CD14-positive monocyte (primary cell): ENCODE data around the gene GABBR2. TPM values are rescaled to one million over a fixed set of nuclear protein-coding genes. Genes with fewer than 3 reads are reported as not detected.
A peak's percentile ranks its signal among the peaks of the same experiment; 100 is the strongest.

Experiments used
- DNase-seq, 3 donors: peaks; one replicate each; pipeline ENCODE4 v3.0.0-alpha.2; 2011 to 2022
- H2AFZ ChIP-seq: 2 replicates; pipeline ENCODE4 v1.6.0; 2012; ENCODE audit warnings: mild to moderate bottlenecking, low read depth, low read length, inconsistent platforms; ENCODE audit not compliant: insufficient read depth, poor library complexity, severe bottlenecking
- H3K27ac ChIP-seq, 2 donors: 1 replicate in 1 of 2; 2 replicates in 1 of 2; pipeline ENCODE4 v1.5.1; 2012 to 2013; ENCODE audit warnings: low read length in 2 of 2, control low read depth in 1 of 2, inconsistent platforms in 1 of 2, low read depth in 1 of 2, mild to moderate bottlenecking in 1 of 2
- H3K27me3 ChIP-seq, 2 donors: one replicate each; pipeline versions ENCODE4 v1.6.0 to v1.6.1; 2011 to 2013; ENCODE audit warnings: low read length in 2 of 2; ENCODE audit not compliant: control insufficient read depth in 2 of 2, insufficient read depth in 2 of 2
- H3K36me3 ChIP-seq, 2 donors: replicated peaks in 1 of 2; 1 replicate in 1 of 2; 2 replicates in 1 of 2; pipeline versions ENCODE4 v1.5.1 to v1.6.1; 2012 to 2013; ENCODE audit warnings: low read length in 2 of 2, control low read depth in 1 of 2, inconsistent platforms in 1 of 2, mild to moderate bottlenecking in 1 of 2; ENCODE audit not compliant: insufficient read depth in 2 of 2, control insufficient read depth in 1 of 2
- H3K4me1 ChIP-seq, 2 donors: 1 replicate in 1 of 2; 2 replicates in 1 of 2; pipeline versions ENCODE4 v1.5.1 to v1.6.1; 2012 to 2013; ENCODE audit warnings: low read length in 2 of 2, control low read depth in 1 of 2, inconsistent platforms in 1 of 2, mild to moderate bottlenecking in 1 of 2, moderate library complexity in 1 of 2; ENCODE audit not compliant: insufficient read depth in 2 of 2, control insufficient read depth in 1 of 2
- H3K4me2 ChIP-seq: replicated peaks from 2 replicates; pipeline ENCODE3; 2012; ENCODE audit warnings: low read length, moderate library complexity, mild to moderate bottlenecking; ENCODE audit not compliant: poor library complexity, severe bottlenecking; ENCODE audit errors: extremely low read depth
- H3K4me3 ChIP-seq, 3 experiments: fragments of 200-600 bp in 1 of 3; sonication (generic) in 1 of 3; replicated peaks in 1 of 3; 1 replicate in 2 of 3; 2 replicates in 1 of 3; pipeline ENCODE4 v1.5.1; 2011 to 2013; ENCODE audit warnings: low read length in 3 of 3, mild to moderate bottlenecking in 3 of 3, control low read depth in 2 of 3, low read depth in 2 of 3, inconsistent platforms in 1 of 3, moderate library complexity in 1 of 3
- H3K79me2 ChIP-seq: 2 replicates; pipeline ENCODE4 v1.6.0; 2012; ENCODE audit warnings: mild to moderate bottlenecking, control low read depth, inconsistent platforms, low read length, moderate library complexity; ENCODE audit not compliant: insufficient read depth
- H3K9ac ChIP-seq: 2 replicates; pipeline ENCODE4 v1.6.0; 2017; ENCODE audit warnings: low read length, mild to moderate bottlenecking; ENCODE audit not compliant: insufficient read depth, poor library complexity, severe bottlenecking
- H3K9me3 ChIP-seq, 2 donors: replicated peaks in 1 of 2; 1 replicate in 1 of 2; 2 replicates in 1 of 2; pipeline versions ENCODE4 v1.5.1 to v1.6.1; 2012 to 2013; ENCODE audit warnings: low read length in 2 of 2, control low read depth in 1 of 2; ENCODE audit not compliant: control insufficient read depth in 1 of 2, insufficient read depth in 1 of 2
- H4K20me1 ChIP-seq: 2 replicates; pipeline ENCODE4 v1.6.0; 2012; ENCODE audit warnings: mild to moderate bottlenecking, low read length, control low read depth, moderate library complexity; ENCODE audit not compliant: insufficient read depth
- H3K27ac Mint-ChIP-seq, 7 donors: one replicate each; pipeline ENCODE4 v1.8.0; 2020; ENCODE audit warnings: mild to moderate bottlenecking in 7 of 7, mixed read lengths in 7 of 7, moderate library complexity in 6 of 7, inconsistent platforms in 2 of 7
- H3K27me3 Mint-ChIP-seq, 3 donors: one replicate each; pipeline ENCODE4 v1.8.0; 2021 to 2022; ENCODE audit warnings: low read depth in 3 of 3, mild to moderate bottlenecking in 3 of 3, mixed read lengths in 3 of 3, moderate library complexity in 3 of 3, inconsistent platforms in 1 of 3
- H3K36me3 Mint-ChIP-seq, 2 donors: one replicate each; pipeline ENCODE4 v1.8.0; 2020; ENCODE audit warnings: mixed read lengths in 2 of 2, inconsistent platforms in 1 of 2, mild to moderate bottlenecking in 1 of 2
- H3K4me1 Mint-ChIP-seq: one replicate; pipeline ENCODE4 v1.8.0; 2020; ENCODE audit warnings: mild to moderate bottlenecking, mixed read lengths
- H3K4me3 Mint-ChIP-seq, 2 donors: one replicate each; pipeline ENCODE4 v1.8.0; 2020; ENCODE audit warnings: mild to moderate bottlenecking in 2 of 2, mixed read lengths in 2 of 2, moderate library complexity in 1 of 2
- H3K9me3 Mint-ChIP-seq, 7 donors: one replicate each; pipeline ENCODE4 v1.8.0; 2020 to 2022; ENCODE audit warnings: mixed read lengths in 7 of 7, mild to moderate bottlenecking in 6 of 7, moderate library complexity in 6 of 7, inconsistent platforms in 2 of 7
- CTCF ChIP-seq: fragments of 200-600 bp; IDR thresholded peaks from one replicate; pipeline ENCODE4 v1.8.0; 2022; ENCODE audit warnings: antibody characterized with exemption, mild to moderate bottlenecking
- WGBS: methylation state at CpG from one replicate; pipeline ENCODE4 v1.1.5; 2013; ENCODE audit warnings: missing lambda C conversion rate; ENCODE audit not compliant: insufficient coverage; 5-methylcytosine and 5-hydroxymethylcytosine counted together
- intact Hi-C, 2 donors: fragments of 100-400 bp; cut with micrococcal nuclease; formaldehyde crosslinking; loops; one replicate each; pipeline versions ENCODE4 v1.15.0 to v1.15.1; 2023
- polyA plus RNA-seq, 3 donors: library from polyadenylated mRNA; depleted of rRNA in 1 of 3; unstranded in 2 of 3; stranded (reverse) in 1 of 3; fragments of 300-500 nt in 2 of 3; fragments of >200 nt in 1 of 3; fragmentation: Illumina TruSeq in 2 of 3; gene quantifications; 1 replicate in 2 of 3; 2 replicates in 1 of 3; pipeline ENCODE4 v1.2.3, GENCODE V29; 2012 to 2021

Gene GABBR2
- polyA plus RNA-seq, 3 donors = not detected

- Histone ChIP-seq H3K79me2 (peaks cover 99% of the 10 kb centered on the region), H3K27me3 (no peaks in the 10 kb centered on the region), H3K36me3 (peaks cover 32 to 66% of the 10 kb centered on the region in 2 donors), H3K4me3 (peak overlapping the region in 1 of 3 experiments; percentile 55), H3K4me2 (peak overlapping the region; percentile 51), H3K9me3 (no peaks in the 10 kb centered on the region), H3K9ac (peak overlapping the region; percentile 18), H3K27ac (peak overlapping the region; percentile 68 to 80), H2AFZ (peak overlapping the region; percentile 39), H4K20me1 (peaks cover 7% of the 10 kb centered on the region), H3K4me1 (peaks cover 52 to 61% of the 10 kb centered on the region in 2 donors)
- Mint-ChIP-seq H3K36me3 (peaks cover 49 to 73% of the 10 kb centered on the region in 2 donors), H3K27me3 (no peaks in the 10 kb centered on the region), H3K4me1 (peaks cover 55% of the 10 kb centered on the region), H3K27ac (peak overlapping the region; percentile 81 to 98 (median 90)), H3K9me3 (no peaks in the 10 kb centered on the region), H3K4me3 (peak overlapping the region; percentile 9 to 74)
- intact Hi-C loops = no loop called here
- TF ChIP-seq CTCF = no peak
- peak in 2 of 3 donors; percentile 38 to 44 for DNase-seq
- WGBS = 75% methylated on average over 4 of the region's 8 CpGs
Observed at GRCh38 chr9:98241357-98242300, 467.1 kb downstream of the GABBR2 start.

- peaks cover 99% of the 10 kb centered on the region for H3K79me2 ChIP-seq
- H3K9ac ChIP-seq = no peak overlapping the region
- peak; percentile 22 to 48 (median 40) for DNase-seq
- TF ChIP-seq CTCF = no peak
- H3K4me1 ChIP-seq = peaks cover 48 to 57% of the 10 kb centered on the region in 2 donors
- H2AFZ ChIP-seq = no peak overlapping the region
- H4K20me1 ChIP-seq = peaks cover 13% of the 10 kb centered on the region
- no peaks in the 10 kb centered on the region for H3K9me3 ChIP-seq
- Mint-ChIP-seq H3K4me1 (peaks cover 48% of the 10 kb centered on the region), H3K27me3 (no peaks in the 10 kb centered on the region), H3K9me3 (no peaks in the 10 kb centered on the region), H3K27ac (peak overlapping the region; percentile 81 to 98 (median 90)), H3K4me3 (peak overlapping the region in 1 of 2 donors; percentile 28), H3K36me3 (peaks cover 43 to 74% of the 10 kb centered on the region in 2 donors)
- no peak overlapping the region for H3K4me2 ChIP-seq
- WGBS = 13% methylated on average over 1 of the region's 3 CpGs
- H3K27ac ChIP-seq = peak overlapping the region; percentile 68 to 80
- H3K4me3 ChIP-seq = peak overlapping the region in 1 of 3 experiments; percentile 55
- intact Hi-C loops = no loop called here
- peaks cover 30 to 65% of the 10 kb centered on the region in 2 donors for H3K36me3 ChIP-seq
- H3K27me3 ChIP-seq = no peaks in the 10 kb centered on the region
Observed at GRCh38 chr9:98240475-98240874, 468.3 kb downstream of the GABBR2 start.

Other genes starting within 250 kb of the GABBR2 start
- gene ANKS6, start 87.6 kb upstream of the GABBR2 start, polyA plus RNA-seq = 1 to 10 TPM in 1 of 3 donors, under 1 TPM in 2; 0.20 to 1.5 (median 0.56) TPM
- under 1 TPM in 1 of 3 donors, not detected in 2; 0.16 TPM for gene GALNT12, start 98.7 kb upstream of the GABBR2 start, polyA plus RNA-seq
- gene COL15A1, start 235.0 kb upstream of the GABBR2 start, polyA plus RNA-seq = under 1 TPM; 0.03 to 0.14 (median 0.11) TPM